Measurements from ENCODE around the gene LDB2.

The LDB2 gene

DNA sequence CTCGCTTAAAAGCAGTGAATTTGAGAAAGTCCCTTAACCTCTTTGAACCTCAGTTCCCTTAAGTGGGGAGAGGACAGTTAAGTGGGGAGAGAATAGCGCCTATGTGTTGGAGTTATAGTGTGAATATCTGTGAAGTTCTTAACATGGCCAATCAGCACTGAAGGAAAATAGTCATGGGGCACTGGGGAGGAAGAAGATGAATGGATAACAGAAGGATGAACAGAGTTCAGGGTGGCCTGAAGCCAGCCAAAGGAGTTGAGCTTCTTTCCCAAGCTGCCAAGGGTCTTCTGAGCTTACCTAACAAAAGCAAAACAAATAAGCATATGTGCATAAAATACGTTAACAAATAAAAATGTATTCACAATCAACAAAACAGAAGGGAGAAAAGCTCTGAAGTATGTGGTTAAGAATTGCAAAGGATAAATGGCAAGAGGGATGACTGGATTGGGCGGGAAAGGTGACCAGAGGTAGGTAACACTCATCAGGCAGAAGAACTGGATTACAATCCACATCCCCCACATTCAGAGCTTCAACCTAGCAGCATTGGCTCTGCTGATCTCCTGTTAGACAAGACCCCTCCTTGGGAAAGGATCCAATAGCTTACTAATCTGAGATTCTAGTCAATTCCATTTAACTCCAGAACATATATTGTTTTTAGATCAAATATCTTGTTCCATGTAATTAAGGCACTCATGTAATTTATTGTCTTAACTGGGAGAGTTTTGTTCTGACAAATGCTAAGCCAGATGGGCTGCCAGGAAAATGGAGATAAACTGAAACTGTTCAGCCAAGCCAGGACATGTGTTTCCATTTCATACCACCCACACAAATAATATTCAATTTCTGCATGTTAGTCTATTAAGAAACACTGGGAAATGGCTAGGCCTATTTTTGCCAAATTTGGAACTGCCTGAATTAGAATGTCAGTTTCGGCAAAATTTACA, 221.2 kb downstream of the LDB2 start:
- no peak for DNase-seq
- H3K27ac Mint-ChIP-seq = no peak overlapping the region
- no peaks in the 10 kb centered on the region for H3K4me1 Mint-ChIP-seq (ENCODE audit: low read depth in 2 of 2)
- H3K27me3 Mint-ChIP-seq = no peaks in the 10 kb centered on the region
- H3K4me3 Mint-ChIP-seq = no peak overlapping the region
- no peaks in the 10 kb centered on the region for H3K9me3 Mint-ChIP-seq
- H3K36me3 Mint-ChIP-seq (ENCODE audit: insufficient read depth) = no peaks in the 10 kb centered on the region
- no peak for ATAC-seq (replicated peaks)

GRCh38 chr4:16676230-16676770, 222.1 kb downstream of the LDB2 start:
- ATAC-seq (replicated peaks) (no peak), DNase-seq (no peak)
- H3K36me3 Mint-ChIP-seq (ENCODE audit: insufficient read depth) = peaks cover under 1% of the 10 kb centered on the region
- H3K4me1 Mint-ChIP-seq (ENCODE audit: low read depth in 2 of 2) = no peaks in the 10 kb centered on the region
- H3K27ac Mint-ChIP-seq = no peak overlapping the region
- no peaks in the 10 kb centered on the region for H3K27me3 Mint-ChIP-seq
- H3K4me3 Mint-ChIP-seq = no peak overlapping the region
- H3K9me3 Mint-ChIP-seq = no peaks in the 10 kb centered on the region

DNA sequence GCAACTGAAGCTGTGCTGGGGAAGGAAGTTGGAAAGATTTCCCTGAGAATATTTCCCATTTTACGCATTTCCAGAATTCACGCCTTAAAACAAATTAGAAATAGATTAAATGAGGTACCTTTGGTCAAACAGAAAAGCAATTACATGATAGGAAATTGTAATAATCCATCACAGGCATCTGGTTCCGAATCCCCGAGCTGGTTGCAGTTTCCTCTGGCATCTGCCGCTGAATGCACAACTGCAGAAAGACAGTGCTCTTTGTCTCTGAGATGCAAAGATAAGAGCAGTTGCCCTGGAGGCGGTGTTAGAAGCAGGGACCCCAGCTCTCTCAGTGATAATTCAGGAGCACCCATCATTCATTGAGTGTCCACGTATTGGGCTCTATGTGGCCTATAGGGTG, 224.4 kb downstream of the LDB2 start:
- DNase-seq (no peak), ATAC-seq (replicated peaks) (no peak)
- Mint-ChIP-seq H3K27ac (no peak overlapping the region), H3K9me3 (no peaks in the 10 kb centered on the region), H3K4me3 (no peak overlapping the region), H3K27me3 (no peaks in the 10 kb centered on the region), H3K4me1 (ENCODE audit: low read depth in 2 of 2) (no peaks in the 10 kb centered on the region), H3K36me3 (ENCODE audit: insufficient read depth) (peaks cover 3% of the 10 kb centered on the region)

DNA sequence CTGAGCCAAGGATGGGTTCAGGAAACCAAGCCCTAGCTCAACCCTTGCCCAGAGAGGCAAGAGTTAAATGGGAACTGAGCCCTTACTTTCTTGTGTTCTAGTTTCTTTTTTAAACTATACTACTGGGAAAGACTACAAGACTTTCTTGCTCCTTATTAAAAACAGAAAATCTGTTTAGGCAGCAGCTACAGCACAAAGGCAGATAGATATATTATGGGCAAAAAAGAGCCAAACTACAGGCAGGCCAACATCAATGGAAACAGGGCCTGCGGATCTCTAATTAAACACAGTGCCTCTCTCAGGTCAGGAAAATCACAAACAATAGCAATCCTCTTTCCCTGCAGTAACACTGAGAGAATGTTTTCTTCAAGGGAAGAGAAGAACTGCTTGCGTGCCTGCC, 226.0 kb downstream of the LDB2 start:
- H3K27me3 Mint-ChIP-seq = no peaks in the 10 kb centered on the region
- DNase-seq (no peak), ATAC-seq (replicated peaks) (no peak)
- no peak overlapping the region for H3K4me3 Mint-ChIP-seq
- no peak overlapping the region for H3K27ac Mint-ChIP-seq
- H3K9me3 Mint-ChIP-seq = no peaks in the 10 kb centered on the region
- H3K4me1 Mint-ChIP-seq (ENCODE audit: low read depth in 2 of 2) = no peaks in the 10 kb centered on the region
- H3K36me3 Mint-ChIP-seq (ENCODE audit: insufficient read depth) = peaks cover 3% of the 10 kb centered on the region

GRCh38 chr4:16671741-16672140, 226.7 kb downstream of the LDB2 start:
- Mint-ChIP-seq H3K27ac (no peak overlapping the region), H3K9me3 (no peaks in the 10 kb centered on the region), H3K4me1 (ENCODE audit: low read depth in 2 of 2) (no peaks in the 10 kb centered on the region), H3K36me3 (ENCODE audit: insufficient read depth) (peaks cover 3% of the 10 kb centered on the region), H3K27me3 (no peaks in the 10 kb centered on the region), H3K4me3 (no peak overlapping the region)
- DNase-seq = no peak
- ATAC-seq (replicated peaks) = no peak

DNA sequence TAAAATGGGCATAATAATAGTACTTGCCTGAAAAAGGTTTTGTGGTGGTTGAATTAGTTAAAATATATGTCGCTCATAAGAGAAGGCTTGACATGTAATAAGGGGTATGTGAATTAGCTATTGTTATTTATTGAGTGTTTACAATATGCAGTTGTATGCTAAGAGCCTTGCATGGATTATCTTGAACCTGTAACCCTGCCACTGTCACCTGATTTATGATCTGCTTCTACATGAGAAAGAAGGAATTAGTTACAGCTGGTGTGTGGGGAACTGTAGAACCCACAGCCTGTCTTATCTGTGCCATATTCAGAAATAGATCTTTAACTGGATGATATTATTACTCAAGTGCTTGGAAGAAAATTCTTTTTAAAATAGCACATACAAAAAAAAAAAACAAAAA, 227.7 kb downstream of the LDB2 start:
- no peak overlapping the region for H3K4me3 Mint-ChIP-seq
- DNase-seq = no peak
- ATAC-seq (replicated peaks) = no peak
- H3K9me3 Mint-ChIP-seq = no peaks in the 10 kb centered on the region
- no peak overlapping the region for H3K27ac Mint-ChIP-seq
- H3K36me3 Mint-ChIP-seq (ENCODE audit: insufficient read depth) = peaks cover 3% of the 10 kb centered on the region
- no peaks in the 10 kb centered on the region for H3K4me1 Mint-ChIP-seq (ENCODE audit: low read depth in 2 of 2)
- no peaks in the 10 kb centered on the region for H3K27me3 Mint-ChIP-seq

DNA sequence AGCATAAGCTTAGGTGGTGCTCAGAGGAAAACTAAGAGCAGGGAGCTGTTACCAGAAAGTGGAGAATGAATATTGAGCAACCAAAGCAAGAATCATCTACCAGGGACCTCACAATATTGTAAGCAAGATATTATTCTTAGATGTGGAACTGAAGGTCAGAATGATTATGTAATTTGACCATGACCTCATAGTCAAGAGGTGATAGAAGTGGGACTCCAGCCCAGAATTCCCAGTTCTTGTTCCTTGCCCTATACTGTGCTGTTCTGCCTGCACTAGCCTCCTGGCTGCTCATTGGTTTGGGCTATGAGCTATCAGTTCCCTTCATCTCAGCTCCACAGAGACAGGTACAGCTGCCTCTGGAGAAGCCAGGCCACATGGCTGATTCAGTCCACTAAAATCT, 229.4 kb downstream of the LDB2 start:
- Mint-ChIP-seq H3K9me3 (no peaks in the 10 kb centered on the region), H3K27ac (no peak overlapping the region), H3K27me3 (no peaks in the 10 kb centered on the region), H3K36me3 (ENCODE audit: insufficient read depth) (peaks cover 3% of the 10 kb centered on the region), H3K4me3 (no peak overlapping the region), H3K4me1 (ENCODE audit: low read depth in 2 of 2) (no peaks in the 10 kb centered on the region)
- ATAC-seq (replicated peaks) (no peak), DNase-seq (no peak)

DNA sequence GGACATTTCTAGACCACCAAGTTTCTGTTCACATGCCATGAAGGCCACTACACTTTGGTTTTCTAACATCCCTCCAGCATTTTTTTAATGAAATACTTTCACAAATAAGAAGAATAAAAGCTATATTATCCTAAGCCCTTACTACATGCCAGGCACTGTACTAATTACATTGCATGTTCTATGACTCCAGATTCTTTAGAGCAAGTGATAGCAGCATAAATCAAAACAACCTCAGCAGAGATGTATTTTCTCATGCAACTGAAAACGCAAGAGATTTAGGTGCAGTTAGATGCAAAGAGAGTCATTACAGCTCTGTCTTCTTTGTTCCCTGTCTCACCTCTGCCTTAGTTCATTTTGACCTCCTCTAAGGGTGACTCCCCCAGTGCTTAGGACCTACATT, 230.0 kb downstream of the LDB2 start:
- ATAC-seq (replicated peaks) (no peak), DNase-seq (no peak)
- Mint-ChIP-seq H3K27me3 (no peaks in the 10 kb centered on the region), H3K4me1 (ENCODE audit: low read depth in 2 of 2) (no peaks in the 10 kb centered on the region), H3K36me3 (ENCODE audit: insufficient read depth) (peaks cover 3% of the 10 kb centered on the region), H3K9me3 (peaks cover 0 to 2% of the 10 kb centered on the region in 2 donors), H3K4me3 (no peak overlapping the region), H3K27ac (no peak overlapping the region)

GRCh38 chr4:16667464-16667863, 231.0 kb downstream of the LDB2 start:
- H3K27me3 Mint-ChIP-seq = no peaks in the 10 kb centered on the region
- no peaks in the 10 kb centered on the region for H3K4me1 Mint-ChIP-seq (ENCODE audit: low read depth in 2 of 2)
- DNase-seq (no peak), ATAC-seq (replicated peaks) (no peak)
- peaks cover 0 to 2% of the 10 kb centered on the region in 2 donors for H3K9me3 Mint-ChIP-seq
- H3K4me3 Mint-ChIP-seq = no peak overlapping the region
- no peak overlapping the region for H3K27ac Mint-ChIP-seq
- peaks cover 3% of the 10 kb centered on the region for H3K36me3 Mint-ChIP-seq (ENCODE audit: insufficient read depth)

DNA sequence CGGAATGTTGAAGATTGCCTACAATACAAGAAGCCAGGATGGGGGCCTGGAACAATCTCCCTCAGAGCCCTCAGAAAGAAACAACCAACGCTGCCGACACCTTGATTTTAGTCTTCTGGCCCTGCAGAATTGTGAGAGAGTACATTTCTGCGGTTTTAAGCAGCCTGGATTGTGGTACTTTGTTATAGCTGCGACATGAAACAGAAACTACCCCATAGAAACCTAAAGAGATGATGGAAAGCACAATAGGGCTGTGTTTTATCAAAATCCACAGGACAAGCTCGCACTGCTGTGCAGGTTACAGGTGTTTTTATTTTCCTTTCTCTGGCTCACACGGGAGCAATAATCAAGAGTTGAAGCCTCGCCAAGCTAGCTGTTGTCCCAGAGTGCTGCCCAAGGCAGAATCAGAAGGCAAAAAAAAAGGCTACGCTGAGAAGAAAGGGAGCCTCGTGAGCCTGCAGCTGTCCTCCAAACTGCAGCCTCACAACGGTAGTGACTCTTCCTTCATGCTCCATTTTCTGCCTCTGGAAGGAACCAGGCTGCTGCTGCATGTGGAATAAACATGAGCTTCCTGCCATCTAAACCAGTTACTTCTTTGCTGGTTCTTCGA, 232.4 kb downstream of the LDB2 start:
- DNase-seq (no peak), ATAC-seq (replicated peaks) (no peak)
- peaks cover 0 to 2% of the 10 kb centered on the region in 2 donors for H3K9me3 Mint-ChIP-seq
- H3K36me3 Mint-ChIP-seq (ENCODE audit: insufficient read depth) = no peaks in the 10 kb centered on the region
- no peak overlapping the region for H3K27ac Mint-ChIP-seq
- no peaks in the 10 kb centered on the region for H3K4me1 Mint-ChIP-seq (ENCODE audit: low read depth in 2 of 2)
- H3K27me3 Mint-ChIP-seq = no peaks in the 10 kb centered on the region
- H3K4me3 Mint-ChIP-seq = no peak overlapping the region

GRCh38 chr4:16663732-16664131, 234.7 kb downstream of the LDB2 start:
- Mint-ChIP-seq H3K4me1 (ENCODE audit: low read depth in 2 of 2) (no peaks in the 10 kb centered on the region), H3K4me3 (no peak overlapping the region), H3K27me3 (no peaks in the 10 kb centered on the region), H3K9me3 (peaks cover 0 to 2% of the 10 kb centered on the region in 2 donors), H3K36me3 (ENCODE audit: insufficient read depth) (no peaks in the 10 kb centered on the region), H3K27ac (no peak overlapping the region)
- no peak for ATAC-seq (replicated peaks)
- DNase-seq = no peak

DNA sequence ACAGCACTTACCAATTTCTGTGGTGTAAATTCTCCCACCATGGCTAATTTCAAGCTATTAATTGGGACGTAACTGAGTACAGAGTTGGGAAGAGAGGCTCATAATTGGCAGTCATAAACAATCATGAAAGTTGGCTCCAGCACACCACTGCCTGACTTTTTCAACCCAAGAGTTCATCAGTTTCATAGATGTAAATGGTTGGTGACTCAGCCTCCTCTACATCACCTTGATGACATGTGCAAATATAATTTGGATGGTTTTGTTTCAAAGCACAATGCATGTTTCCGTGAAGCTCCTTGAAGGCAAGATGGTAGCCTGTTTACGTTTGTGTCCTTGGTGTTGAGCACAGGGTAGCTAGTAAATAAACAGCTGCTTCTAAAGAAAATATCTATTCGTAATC, 235.1 kb downstream of the LDB2 start:
- H3K27ac Mint-ChIP-seq = no peak overlapping the region
- no peak overlapping the region for H3K4me3 Mint-ChIP-seq
- peaks cover 0 to 2% of the 10 kb centered on the region in 2 donors for H3K9me3 Mint-ChIP-seq
- H3K4me1 Mint-ChIP-seq (ENCODE audit: low read depth in 2 of 2) = no peaks in the 10 kb centered on the region
- H3K27me3 Mint-ChIP-seq = no peaks in the 10 kb centered on the region
- no peak for DNase-seq
- H3K36me3 Mint-ChIP-seq (ENCODE audit: insufficient read depth) = no peaks in the 10 kb centered on the region
- ATAC-seq (replicated peaks) = no peak

DNA sequence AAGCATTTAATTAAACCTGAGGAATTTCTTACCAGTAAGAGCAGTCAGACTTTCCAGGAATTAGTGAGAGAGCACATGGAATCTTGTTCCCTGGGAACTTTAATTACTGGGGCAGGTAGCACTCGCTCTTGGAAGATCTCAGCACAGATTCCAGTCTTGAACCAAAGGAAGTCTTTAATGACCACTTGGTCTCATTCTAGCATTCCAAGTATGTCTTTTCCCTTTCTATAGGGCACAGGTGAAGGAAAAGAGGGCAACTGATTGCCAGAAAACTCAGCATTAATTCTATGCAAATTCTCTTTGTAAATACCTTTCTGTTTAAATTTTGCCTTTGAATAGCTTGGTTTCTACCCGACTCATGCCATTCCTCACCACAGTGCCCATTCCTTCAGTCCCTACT, 236.6 kb downstream of the LDB2 start:
- DNase-seq = no peak
- no peak for ATAC-seq (replicated peaks)
- no peaks in the 10 kb centered on the region for H3K36me3 Mint-ChIP-seq (ENCODE audit: insufficient read depth)
- no peaks in the 10 kb centered on the region for H3K4me1 Mint-ChIP-seq (ENCODE audit: low read depth in 2 of 2)
- peaks cover 2 to 7% of the 10 kb centered on the region in 2 donors for H3K9me3 Mint-ChIP-seq
- H3K27ac Mint-ChIP-seq = no peak overlapping the region
- no peak overlapping the region for H3K4me3 Mint-ChIP-seq
- peaks cover 0 to 8% of the 10 kb centered on the region in 2 donors for H3K27me3 Mint-ChIP-seq

DNA sequence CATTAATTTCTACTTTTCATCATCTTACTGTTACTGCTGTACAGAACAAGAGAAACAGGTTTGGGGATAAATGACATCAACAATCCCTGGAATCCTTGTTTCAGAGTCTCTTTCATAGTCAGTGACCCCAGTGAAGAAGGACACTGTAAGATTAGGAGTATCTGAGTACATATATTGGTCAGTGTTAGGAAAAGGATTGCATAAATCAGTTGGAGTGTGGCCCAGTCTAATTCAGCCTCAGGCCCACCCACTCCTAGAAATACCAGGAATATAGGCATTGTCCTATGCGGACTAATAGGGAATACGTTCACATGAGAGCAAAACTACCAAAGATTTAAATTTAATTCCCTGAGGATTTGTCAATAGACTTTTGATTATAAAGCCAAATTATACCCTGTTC, 237.8 kb downstream of the LDB2 start:
- H3K4me3 Mint-ChIP-seq = no peak overlapping the region
- DNase-seq (no peak), ATAC-seq (replicated peaks) (no peak)
- no peaks in the 10 kb centered on the region for H3K36me3 Mint-ChIP-seq (ENCODE audit: insufficient read depth)
- no peaks in the 10 kb centered on the region for H3K4me1 Mint-ChIP-seq (ENCODE audit: low read depth in 2 of 2)
- H3K9me3 Mint-ChIP-seq = peaks cover 2 to 7% of the 10 kb centered on the region in 2 donors
- H3K27me3 Mint-ChIP-seq = peaks cover 0 to 8% of the 10 kb centered on the region in 2 donors
- no peak overlapping the region for H3K27ac Mint-ChIP-seq
